GM12878 (cell line): Measurements from ENCODE around the gene RNF38.
"Not testable (repeated sequence)": the region's sequence is repeated elsewhere in the genome, so short reads cannot be mapped to it uniquely, and the experiment has no call there.

ENCODE experiments used
- BACH1 ChIP-seq: fragments of 450-650 bp; IDR thresholded peaks from 2 replicates; pipeline ENCODE4 v1.6.1; 2017; ENCODE audit warnings: mild to moderate bottlenecking, borderline replicate concordance
- JUNB ChIP-seq: IDR thresholded peaks from 2 replicates; pipeline ENCODE4 v1.6.1; 2016; ENCODE audit warnings: antibody characterized with exemption, mild to moderate bottlenecking
- JUND ChIP-seq: IDR thresholded peaks from 2 replicates; pipeline ENCODE4 v1.6.1; 2012; ENCODE audit warnings: low read depth, mild to moderate bottlenecking, low read length, improper control_type of control experiment, moderate library complexity
- ZNF24 ChIP-seq: fragments of 450-650 bp; IDR thresholded peaks from 2 replicates; pipeline ENCODE4 v1.6.1; 2017; ENCODE audit warnings: antibody characterized with exemption, mild to moderate bottlenecking
- TF ChIP-seq, protein P1 (sequence below): fragments of 450-650 bp; IDR thresholded peaks from 2 replicates; pipeline ENCODE4 v1.6.1; 2017; ENCODE audit warnings: mild to moderate bottlenecking, low read depth, inconsistent platforms; ENCODE audit not compliant: poor library complexity, severe bottlenecking
- TF ChIP-seq, protein P2 (sequence below), 3 experiments: IDR thresholded peaks in 2 of 3; conservative IDR thresholded peaks in 1 of 3; 2 replicates each; pipeline ENCODE4 v1.5.1; 2011; ENCODE audit warnings: low read depth in 3 of 3, low read length in 3 of 3, mild to moderate bottlenecking in 3 of 3, control low read depth in 2 of 3, moderate library complexity in 2 of 3, inconsistent platforms in 1 of 3, mixed read lengths in 1 of 3; ENCODE audit not compliant: control insufficient read depth in 2 of 3, insufficient read depth in 1 of 3; ENCODE audit errors: extremely low read depth in 1 of 3

DNA sequence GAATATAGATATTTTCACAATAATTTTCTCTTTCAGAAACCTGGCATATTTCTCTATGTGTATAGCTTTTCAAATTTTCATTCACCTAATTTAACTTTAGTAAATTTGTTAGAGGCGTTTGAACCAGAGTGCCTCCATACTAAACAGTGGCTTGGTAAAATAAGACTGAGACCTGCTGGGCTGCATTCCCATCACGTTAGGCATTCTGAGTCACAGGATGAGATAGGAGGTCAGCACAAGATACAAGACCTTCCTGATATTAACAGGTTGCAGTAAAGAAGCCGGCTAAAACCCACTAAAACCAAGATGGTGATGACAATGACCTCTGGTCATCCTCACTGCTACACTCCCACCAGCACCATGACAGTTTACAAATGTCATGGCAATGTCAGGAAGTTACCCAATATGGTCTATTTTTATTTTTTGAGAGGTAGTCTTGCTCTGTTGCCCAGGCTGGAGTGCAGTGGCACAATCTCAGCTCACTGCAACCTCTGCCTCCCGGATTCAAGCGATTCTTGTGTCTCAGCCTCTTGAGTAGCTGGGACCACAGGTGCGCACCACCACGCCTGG is 13.6 kb downstream of the RNF38 start:
- TF ChIP-seq, protein P1, sequence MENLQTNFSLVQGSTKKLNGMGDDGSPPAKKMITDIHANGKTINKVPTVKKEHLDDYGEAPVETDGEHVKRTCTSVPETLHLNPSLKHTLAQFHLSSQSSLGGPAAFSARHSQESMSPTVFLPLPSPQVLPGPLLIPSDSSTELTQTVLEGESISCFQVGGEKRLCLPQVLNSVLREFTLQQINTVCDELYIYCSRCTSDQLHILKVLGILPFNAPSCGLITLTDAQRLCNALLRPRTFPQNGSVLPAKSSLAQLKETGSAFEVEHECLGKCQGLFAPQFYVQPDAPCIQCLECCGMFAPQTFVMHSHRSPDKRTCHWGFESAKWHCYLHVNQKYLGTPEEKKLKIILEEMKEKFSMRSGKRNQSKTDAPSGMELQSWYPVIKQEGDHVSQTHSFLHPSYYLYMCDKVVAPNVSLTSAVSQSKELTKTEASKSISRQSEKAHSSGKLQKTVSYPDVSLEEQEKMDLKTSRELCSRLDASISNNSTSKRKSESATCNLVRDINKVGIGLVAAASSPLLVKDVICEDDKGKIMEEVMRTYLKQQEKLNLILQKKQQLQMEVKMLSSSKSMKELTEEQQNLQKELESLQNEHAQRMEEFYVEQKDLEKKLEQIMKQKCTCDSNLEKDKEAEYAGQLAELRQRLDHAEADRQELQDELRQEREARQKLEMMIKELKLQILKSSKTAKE = not testable (repeated sequence)
- TF ChIP-seq BACH1, JUNB, JUND, ZNF24: not testable (repeated sequence)
- TF ChIP-seq, protein P2, sequence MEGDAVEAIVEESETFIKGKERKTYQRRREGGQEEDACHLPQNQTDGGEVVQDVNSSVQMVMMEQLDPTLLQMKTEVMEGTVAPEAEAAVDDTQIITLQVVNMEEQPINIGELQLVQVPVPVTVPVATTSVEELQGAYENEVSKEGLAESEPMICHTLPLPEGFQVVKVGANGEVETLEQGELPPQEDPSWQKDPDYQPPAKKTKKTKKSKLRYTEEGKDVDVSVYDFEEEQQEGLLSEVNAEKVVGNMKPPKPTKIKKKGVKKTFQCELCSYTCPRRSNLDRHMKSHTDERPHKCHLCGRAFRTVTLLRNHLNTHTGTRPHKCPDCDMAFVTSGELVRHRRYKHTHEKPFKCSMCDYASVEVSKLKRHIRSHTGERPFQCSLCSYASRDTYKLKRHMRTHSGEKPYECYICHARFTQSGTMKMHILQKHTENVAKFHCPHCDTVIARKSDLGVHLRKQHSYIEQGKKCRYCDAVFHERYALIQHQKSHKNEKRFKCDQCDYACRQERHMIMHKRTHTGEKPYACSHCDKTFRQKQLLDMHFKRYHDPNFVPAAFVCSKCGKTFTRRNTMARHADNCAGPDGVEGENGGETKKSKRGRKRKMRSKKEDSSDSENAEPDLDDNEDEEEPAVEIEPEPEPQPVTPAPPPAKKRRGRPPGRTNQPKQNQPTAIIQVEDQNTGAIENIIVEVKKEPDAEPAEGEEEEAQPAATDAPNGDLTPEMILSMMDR (IDR thresholded peaks at IDR 0.05 in 2 of 3, conservative IDR thresholded peaks at IDR 0.05 in 1 of 3; ENCODE audit: control insufficient read depth in 2 of 3, extremely low read depth in 1 of 3, insufficient read depth in 1 of 3, low read depth in 3 of 3, low read length in 3 of 3) = not testable (repeated sequence)
